ENCODE measurements around the gene FBXO27. TPM values are rescaled to one million over a fixed set of nuclear protein-coding genes. Genes with fewer than 3 reads are reported as not detected.

FBXO27 gene
- 10 to 100 TPM in 2 of 4 donors, 1 to 10 TPM in 1, under 1 TPM in 1; 0.83 to 14.1 (median 7.6) TPM for total RNA-seq

DNA sequence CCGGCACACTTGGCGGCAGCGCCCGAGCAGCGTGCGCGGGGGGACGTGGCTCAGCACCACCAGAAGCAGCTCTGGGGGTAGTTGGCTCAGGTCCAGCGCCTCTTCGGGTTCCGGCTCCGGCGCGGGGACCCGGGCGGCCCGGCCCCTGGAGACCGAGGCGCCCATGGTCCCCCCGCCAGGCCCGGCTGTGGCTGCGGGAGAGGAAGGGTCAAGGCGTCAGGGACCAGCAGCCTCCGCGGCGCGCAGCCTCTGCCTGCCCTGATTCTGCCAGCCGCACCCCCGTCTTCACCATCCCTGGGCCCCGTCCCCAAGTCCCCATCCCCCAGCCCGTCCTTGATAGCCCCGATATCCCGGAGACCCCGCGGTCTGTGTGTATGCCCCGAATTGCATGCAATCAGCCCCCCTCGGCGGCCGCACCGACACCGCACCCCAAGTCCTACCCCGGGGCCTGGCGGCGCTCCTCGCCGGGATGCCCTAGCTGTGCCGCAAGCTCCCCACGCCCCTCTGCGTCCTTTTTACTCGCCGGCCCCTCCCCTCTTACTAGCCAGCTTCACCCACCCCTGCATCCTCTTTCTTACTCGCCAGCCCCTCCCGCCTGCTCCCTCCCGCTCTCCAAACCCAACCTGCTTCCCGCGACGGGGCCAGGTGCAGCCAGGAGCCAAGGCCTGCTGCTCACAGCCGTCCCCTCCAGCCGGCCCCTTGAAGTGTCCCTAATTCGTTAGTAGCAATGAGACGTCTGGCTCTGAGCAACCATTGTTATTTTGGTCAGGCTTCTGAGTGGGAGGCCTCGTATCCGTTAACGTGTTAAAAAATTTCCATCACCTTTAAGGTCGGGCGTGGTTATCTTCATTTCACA is at the start of gene FBXO27:
Gene FBXO27, minus strand, starts transcription at position 487 of the 856 bp plus-strand sequence. Its CDS starts 322 bp downstream, at position 165.
- H3K9me3 ChIP-seq, result no peaks in the 10 kb centered on the region
- DNase-seq (ENCODE audit: extremely low spot score), result no peak
- H3K4me3 ChIP-seq, result peak within 1 kb of the TSS; percentile 65 to 83 (median 72)
- H3K27me3 ChIP-seq, result peaks cover 0 to 10% (median 5%) of the 10 kb centered on the region in 4 donors
- intact Hi-C loops (cut with DNase I), result no loop called here
- TF ChIP-seq, protein P1, sequence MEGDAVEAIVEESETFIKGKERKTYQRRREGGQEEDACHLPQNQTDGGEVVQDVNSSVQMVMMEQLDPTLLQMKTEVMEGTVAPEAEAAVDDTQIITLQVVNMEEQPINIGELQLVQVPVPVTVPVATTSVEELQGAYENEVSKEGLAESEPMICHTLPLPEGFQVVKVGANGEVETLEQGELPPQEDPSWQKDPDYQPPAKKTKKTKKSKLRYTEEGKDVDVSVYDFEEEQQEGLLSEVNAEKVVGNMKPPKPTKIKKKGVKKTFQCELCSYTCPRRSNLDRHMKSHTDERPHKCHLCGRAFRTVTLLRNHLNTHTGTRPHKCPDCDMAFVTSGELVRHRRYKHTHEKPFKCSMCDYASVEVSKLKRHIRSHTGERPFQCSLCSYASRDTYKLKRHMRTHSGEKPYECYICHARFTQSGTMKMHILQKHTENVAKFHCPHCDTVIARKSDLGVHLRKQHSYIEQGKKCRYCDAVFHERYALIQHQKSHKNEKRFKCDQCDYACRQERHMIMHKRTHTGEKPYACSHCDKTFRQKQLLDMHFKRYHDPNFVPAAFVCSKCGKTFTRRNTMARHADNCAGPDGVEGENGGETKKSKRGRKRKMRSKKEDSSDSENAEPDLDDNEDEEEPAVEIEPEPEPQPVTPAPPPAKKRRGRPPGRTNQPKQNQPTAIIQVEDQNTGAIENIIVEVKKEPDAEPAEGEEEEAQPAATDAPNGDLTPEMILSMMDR (IDR thresholded peaks at IDR 0.05), result no peak
- 23% methylated on average over 31 of the region's 66 CpGs for WGBS
- H3K27ac ChIP-seq (replicated peaks in 1 of 4), result peak within 1 kb of the TSS in 3 of 4 donors; percentile 58 to 80 (median 72)
- peaks cover 15 to 24% (median 20%) of the 10 kb centered on the region in 4 donors for H3K4me1 ChIP-seq
- H3K36me3 ChIP-seq, result peaks cover 0 to 13% (median 2%) of the 10 kb centered on the region in 4 donors

GRCh38 chr19:39080431-39080830 is 48.1 kb upstream of the FBXO27 start:
- WGBS, result 67% methylated on average over 3 of the region's 3 CpGs
- no peaks in the 10 kb centered on the region for H3K36me3 ChIP-seq
- no peak overlapping the region for H3K4me3 ChIP-seq
- no peaks in the 10 kb centered on the region for H3K9me3 ChIP-seq
- H3K27ac ChIP-seq (replicated peaks in 1 of 4), result no peak overlapping the region
- no peak for DNase-seq (ENCODE audit: extremely low spot score)
- peaks cover 0 to 93% (median 25%) of the 10 kb centered on the region in 4 donors for H3K27me3 ChIP-seq
- intact Hi-C loops (cut with DNase I), result no loop called here
- TF ChIP-seq EP300 (IDR thresholded peaks at IDR 0.05), result no peak
- peaks cover 5 to 20% (median 17%) of the 10 kb centered on the region in 4 donors for H3K4me1 ChIP-seq

DNA sequence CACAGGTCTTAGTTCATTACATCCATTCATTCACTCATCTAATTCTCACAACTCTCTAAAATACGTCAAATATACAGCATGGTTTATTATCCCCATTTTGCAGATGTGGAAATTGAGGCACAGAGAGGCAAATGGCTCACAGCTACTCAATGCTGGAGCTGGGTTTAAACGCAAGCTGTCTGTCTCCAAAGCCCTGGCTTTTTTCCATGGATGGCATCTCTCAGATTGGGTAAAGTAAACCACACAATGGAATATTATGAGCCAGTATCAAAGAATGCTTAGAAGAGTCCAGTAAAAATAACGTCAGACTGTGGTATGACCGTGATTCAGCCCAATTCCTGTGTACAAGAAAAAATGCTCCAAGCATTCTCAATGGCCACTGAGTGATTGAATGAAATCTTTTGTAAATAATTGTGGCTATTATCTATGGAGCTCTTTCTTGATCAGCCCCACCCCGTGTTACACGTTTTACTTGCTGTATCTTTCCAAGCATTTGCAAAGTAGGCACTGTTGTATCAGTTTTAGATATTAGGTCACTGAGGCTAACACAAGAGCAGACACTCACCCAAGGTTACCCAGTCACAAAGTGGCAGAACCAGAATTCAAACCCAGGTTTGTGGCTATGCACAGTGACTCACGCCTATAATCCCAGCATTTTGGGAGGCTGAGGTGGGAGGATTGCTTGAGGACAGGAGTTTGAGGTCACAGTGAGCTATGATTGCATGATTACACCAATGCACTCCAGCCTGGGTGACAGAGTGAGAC is 46.3 kb upstream of the FBXO27 start:
- no peak overlapping the region for H3K4me3 ChIP-seq
- H3K4me1 ChIP-seq, result peaks cover 5 to 10% (median 7%) of the 10 kb centered on the region in 4 donors
- H3K36me3 ChIP-seq, result no peaks in the 10 kb centered on the region
- 68% methylated on average over 7 of the region's 7 CpGs for WGBS
- peaks cover 0 to 83% (median 10%) of the 10 kb centered on the region in 4 donors for H3K27me3 ChIP-seq
- DNase-seq (ENCODE audit: extremely low spot score), result no peak
- no peaks in the 10 kb centered on the region for H3K9me3 ChIP-seq
- no peak overlapping the region for H3K27ac ChIP-seq (replicated peaks in 1 of 4)
- TF ChIP-seq EP300 (IDR thresholded peaks at IDR 0.05), result no peak
- no peak for TF ChIP-seq POLR2A (IDR thresholded peaks at IDR 0.05; ENCODE audit: low read depth)
- intact Hi-C loops (cut with DNase I), result no loop called here

DNA sequence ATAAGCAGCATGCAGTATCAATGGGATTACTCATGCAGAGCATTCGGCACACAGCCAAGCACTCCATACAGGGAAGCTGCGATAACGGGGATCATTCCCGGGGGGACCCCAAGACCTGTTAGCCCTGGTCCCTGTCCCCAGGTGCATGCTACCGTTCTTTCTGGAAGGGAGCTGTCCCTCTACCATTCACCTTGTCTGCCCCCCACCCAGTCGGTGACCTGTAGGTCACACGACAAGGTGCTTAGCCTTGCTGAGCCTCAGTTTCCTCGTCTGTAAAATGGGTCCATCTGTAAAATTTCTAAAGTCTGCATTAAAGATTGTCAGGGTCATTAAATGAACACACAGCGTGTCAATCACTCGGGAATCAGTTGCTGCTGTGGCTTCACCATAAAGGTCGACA is 45.0 kb upstream of the FBXO27 start:
- Histone ChIP-seq H3K4me3 (no peak overlapping the region), H3K27ac (replicated peaks in 1 of 4) (no peak overlapping the region), H3K4me1 (no peaks in the 10 kb centered on the region), H3K9me3 (no peaks in the 10 kb centered on the region), H3K36me3 (no peaks in the 10 kb centered on the region), H3K27me3 (peaks cover 0 to 79% (median 2%) of the 10 kb centered on the region in 4 donors)
- WGBS, result 84% methylated on average over 11 of the region's 11 CpGs
- intact Hi-C loops (cut with DNase I), result no loop called here
- TF ChIP-seq EP300 (IDR thresholded peaks at IDR 0.05) (no peak), POLR2A (IDR thresholded peaks at IDR 0.05; ENCODE audit: low read depth) (no peak), POLR2AphosphoS5 (IDR thresholded peaks at IDR 0.05) (no peak)
- TF ChIP-seq, protein P1 (IDR thresholded peaks at IDR 0.05), result no peak
- DNase-seq (ENCODE audit: extremely low spot score), result no peak

GRCh38 chr19:39074942-39075341 is 42.6 kb upstream of the FBXO27 start:
- H3K27me3 ChIP-seq, result peaks cover 0 to 79% (median 0%) of the 10 kb centered on the region in 4 donors
- TF ChIP-seq POLR2AphosphoS5 (IDR thresholded peaks at IDR 0.05) (no peak), POLR2A (IDR thresholded peaks at IDR 0.05; ENCODE audit: low read depth) (no peak), EP300 (IDR thresholded peaks at IDR 0.05) (no peak)
- TF ChIP-seq, protein P1 (IDR thresholded peaks at IDR 0.05), result no peak

More at GRCh38 chr19:39074942-39075341, 42.6 kb upstream of the FBXO27 start:
- DNase-seq (ENCODE audit: extremely low spot score), result no peak
- WGBS, result 95% methylated on average over 6 of the region's 6 CpGs
- H3K4me1 ChIP-seq, result no peaks in the 10 kb centered on the region
- H3K4me3 ChIP-seq, result no peak overlapping the region
- H3K9me3 ChIP-seq, result no peaks in the 10 kb centered on the region
- H3K36me3 ChIP-seq, result no peaks in the 10 kb centered on the region
- intact Hi-C loops (cut with DNase I), result no loop called here
- H3K27ac ChIP-seq (replicated peaks in 1 of 4), result no peak overlapping the region
